Psoas muscle (tissue), 8 donors: ENCODE measurements around the gene VPS26A. TPM values are rescaled to one million over a fixed set of nuclear protein-coding genes. Genes with fewer than 3 reads are reported as not detected.

Source experiments
- ATAC-seq, 4 donors: fragments of 200-7000 bp; cut with Tn5 transposase; one replicate each; pipeline ENCODE4 v1.9.1; 2020; ENCODE audit warnings: moderate library complexity in 3 of 4, mild to moderate bottlenecking in 2 of 4
- DNase-seq, 2 donors: peaks; one replicate each; pipeline ENCODE4 v3.0.0-alpha.2; 2020
- H3K27ac ChIP-seq: fragments of 200-600 bp; one replicate; pipeline ENCODE4 v1.8.0; 2022
- H3K27me3 ChIP-seq, 3 donors: fragments of 200-600 bp in 1 of 3; one replicate each; pipeline versions ENCODE4 v1.6.1 to v1.8.0; 2013 to 2022; ENCODE audit warnings: low read length in 2 of 3, mild to moderate bottlenecking in 2 of 3, moderate library complexity in 1 of 3; ENCODE audit not compliant: insufficient read depth in 3 of 3
- H3K36me3 ChIP-seq, 2 donors: fragments of 200-600 bp in 1 of 2; one replicate each; pipeline versions ENCODE4 v1.6.1 to v1.8.0; 2013 to 2022; ENCODE audit warnings: low read depth in 1 of 2, mild to moderate bottlenecking in 1 of 2, moderate library complexity in 1 of 2; ENCODE audit not compliant: insufficient read depth in 1 of 2
- H3K4me1 ChIP-seq: fragments of 200-600 bp; one replicate; pipeline ENCODE4 v1.8.0; 2022
- H3K4me3 ChIP-seq: fragments of 200-600 bp; one replicate; pipeline ENCODE4 v1.8.0; 2022; ENCODE audit warnings: mild to moderate bottlenecking
- H3K9me3 ChIP-seq: fragments of 200-600 bp; one replicate; pipeline ENCODE4 v1.8.0; 2022
- WGBS, 3 donors: extraction: QIAGEN DNeasy Blood & Tissue Kit; methylation state at CpG; one replicate each; pipeline versions ENCODE4 v1.1.6 to v1.1.7; 2013; 5-methylcytosine and 5-hydroxymethylcytosine counted together
- intact Hi-C, 2 donors: fragments of 100-400 bp; cut with DNase I; formaldehyde crosslinking; loops; one replicate each; pipeline versions ENCODE4 v1.11.0 to v1.14.2; 2022
- polyA plus RNA-seq, 3 donors: library from polyadenylated mRNA; stranded (reverse); fragments of 200-250 nt; gene quantifications; one replicate each; pipeline ENCODE4 v1.2.3, GENCODE V29; 2013
- total RNA-seq, 4 donors: library from RNA; stranded (reverse); fragmentation: NEBNext Ultra II Directional in 2 of 4; extraction: Animal tissue kit (Norgen Biotek cat#: 25700) in 2 of 4; gene quantifications; one replicate each; pipeline versions ENCODE4 v1.2.1 to v1.2.4, GENCODE V29; 2021 to 2023
- TF ChIP-seq, protein P1 (sequence below): fragments of 200-600 bp; IDR thresholded peaks from one replicate; pipeline ENCODE4 v1.8.0; 2022; ENCODE audit warnings: antibody characterized with exemption
- donor health status: healthy with polysubstance abuse.
- donor health status: DM: no; HTN: no; CAD: no; lungs with moderate emphysema.
- donor health status: Bipolar disorder and iron deficiency.
- donor health status: healthy.
- donor health status: DM: yes; HTN: yes; CAD: no.
- donor health status: DM: no; HTN: no; CAD: no.
- donor health status: DM: no; HTN: no; CAD: no.
- donor health status: DM: yes; HTN: yes; CAD: no.

Gene VPS26A
- total and polyA plus RNA-seq, 7 donors, result 23.4 to 62.8 (median 38.2) TPM

DNA sequence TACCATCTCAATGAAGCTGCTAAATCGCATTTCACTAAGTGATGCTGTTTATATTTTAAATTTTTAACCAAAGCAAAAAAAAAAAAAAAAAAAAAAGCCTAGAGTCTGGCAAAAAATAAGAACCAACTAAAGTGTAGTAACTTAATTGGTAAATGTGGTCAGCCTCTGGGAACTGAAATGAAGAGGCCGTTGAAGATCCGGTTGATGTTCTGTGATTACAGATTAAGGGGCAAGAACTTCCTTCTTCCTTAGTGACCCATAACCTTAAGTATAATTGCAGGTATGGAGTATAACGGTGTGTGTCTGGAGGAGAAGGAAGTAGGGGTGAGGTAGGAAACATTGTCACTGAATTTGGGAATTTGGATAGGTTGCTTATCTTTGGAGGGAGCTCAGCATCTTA lies 43.8 kb upstream of the VPS26A start:
- no peaks in the 10 kb centered on the region for H3K9me3 ChIP-seq
- H3K27ac ChIP-seq, result no peak overlapping the region
- TF ChIP-seq, protein P1, sequence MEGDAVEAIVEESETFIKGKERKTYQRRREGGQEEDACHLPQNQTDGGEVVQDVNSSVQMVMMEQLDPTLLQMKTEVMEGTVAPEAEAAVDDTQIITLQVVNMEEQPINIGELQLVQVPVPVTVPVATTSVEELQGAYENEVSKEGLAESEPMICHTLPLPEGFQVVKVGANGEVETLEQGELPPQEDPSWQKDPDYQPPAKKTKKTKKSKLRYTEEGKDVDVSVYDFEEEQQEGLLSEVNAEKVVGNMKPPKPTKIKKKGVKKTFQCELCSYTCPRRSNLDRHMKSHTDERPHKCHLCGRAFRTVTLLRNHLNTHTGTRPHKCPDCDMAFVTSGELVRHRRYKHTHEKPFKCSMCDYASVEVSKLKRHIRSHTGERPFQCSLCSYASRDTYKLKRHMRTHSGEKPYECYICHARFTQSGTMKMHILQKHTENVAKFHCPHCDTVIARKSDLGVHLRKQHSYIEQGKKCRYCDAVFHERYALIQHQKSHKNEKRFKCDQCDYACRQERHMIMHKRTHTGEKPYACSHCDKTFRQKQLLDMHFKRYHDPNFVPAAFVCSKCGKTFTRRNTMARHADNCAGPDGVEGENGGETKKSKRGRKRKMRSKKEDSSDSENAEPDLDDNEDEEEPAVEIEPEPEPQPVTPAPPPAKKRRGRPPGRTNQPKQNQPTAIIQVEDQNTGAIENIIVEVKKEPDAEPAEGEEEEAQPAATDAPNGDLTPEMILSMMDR, result no peak
- 67 to 87% (median 69%) methylated on average over 4 of the region's 4 CpGs for WGBS, 3 donors
- intact Hi-C loops, result no loop called here
- ATAC-seq (no peak), DNase-seq (no peak)
- H3K27me3 ChIP-seq, result no peaks in the 10 kb centered on the region
- no peak overlapping the region for H3K4me3 ChIP-seq
- H3K4me1 ChIP-seq, result no peaks in the 10 kb centered on the region
- no peaks in the 10 kb centered on the region for H3K36me3 ChIP-seq

DNA sequence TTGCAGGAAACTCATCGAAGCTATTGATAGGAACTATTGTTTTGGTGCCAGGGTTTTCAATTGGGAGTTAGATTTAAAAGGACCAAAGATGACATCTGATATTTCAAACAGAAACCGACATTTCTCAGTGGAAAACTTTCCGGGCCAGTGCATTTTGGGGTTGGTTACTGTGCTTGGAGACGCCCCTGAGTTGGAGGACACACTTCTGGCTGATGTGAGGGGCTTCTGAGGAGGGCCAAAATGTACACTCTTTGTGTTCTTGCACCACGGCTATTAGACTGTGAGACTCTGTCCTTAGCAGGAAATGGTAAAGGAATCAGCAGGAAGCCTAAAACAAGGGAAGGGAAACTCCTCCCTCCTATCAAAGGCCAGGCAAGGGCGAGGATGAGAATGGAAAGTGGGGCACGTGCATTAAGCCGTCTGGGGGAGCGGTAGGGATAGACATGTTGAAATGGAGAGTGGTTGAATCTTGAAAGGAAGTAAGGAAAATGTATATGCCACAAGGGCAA lies 37.9 kb upstream of the VPS26A start:
- Histone ChIP-seq H3K9me3 (no peaks in the 10 kb centered on the region), H3K27ac (peak overlapping the region; percentile 83), H3K4me3 (no peak overlapping the region), H3K4me1 (no peaks in the 10 kb centered on the region), H3K36me3 (no peaks in the 10 kb centered on the region), H3K27me3 (no peaks in the 10 kb centered on the region)
- DNase-seq (no peak), ATAC-seq (peak in 1 of 4 donors; percentile 26)
- 28 to 32% (median 29%) methylated on average over 9 of the region's 9 CpGs for WGBS, 3 donors
- intact Hi-C loops, result loop anchor here in 1 of 2 donors (5.0 kb wide), 1 partner anchor 34 kb away; no protein-coding TSS in a partner anchor
- TF ChIP-seq, protein P1, result no peak

DNA sequence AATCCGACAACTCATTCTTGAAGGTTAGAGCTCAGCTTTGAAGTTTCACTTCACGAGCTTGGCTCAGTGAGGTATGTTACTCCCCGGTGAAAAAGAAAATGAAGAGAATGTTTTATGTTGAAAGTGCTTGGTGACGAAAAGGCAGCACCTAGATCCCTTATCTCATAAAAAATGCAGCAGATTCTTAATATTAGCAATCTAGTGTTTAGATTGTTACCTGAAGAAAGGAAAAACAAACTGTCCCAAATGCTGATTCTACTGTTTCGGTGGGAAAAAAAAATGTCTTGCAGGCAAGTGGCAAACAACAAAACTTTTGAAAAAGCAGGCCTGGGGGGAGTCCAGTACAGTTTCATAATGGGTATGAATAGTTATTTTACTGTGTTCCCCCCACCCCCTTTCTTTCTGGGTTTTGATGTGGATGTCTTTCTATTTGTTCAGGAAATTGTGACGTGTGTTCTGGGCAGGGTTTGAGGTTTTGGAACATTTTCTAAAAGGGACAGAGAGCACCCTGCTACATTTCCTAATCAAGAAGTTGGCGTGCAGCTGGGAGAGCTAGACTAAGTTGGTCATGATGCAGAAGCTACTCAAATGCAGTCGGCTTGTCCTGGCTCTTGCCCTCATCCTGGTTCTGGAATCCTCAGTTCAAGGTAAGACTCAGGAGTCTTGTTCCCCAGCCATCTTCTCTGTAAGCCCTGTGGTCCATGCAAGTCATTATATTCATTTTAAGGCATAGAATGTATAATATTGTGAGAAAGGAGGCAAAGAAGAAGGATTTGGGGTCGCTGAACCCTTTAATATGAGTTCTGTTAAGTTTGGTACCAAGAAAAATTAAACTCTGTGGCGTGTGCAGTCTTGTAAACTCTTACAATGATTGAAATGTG lies 36.1 kb upstream of the VPS26A start, which contains the start of gene SRGN:
Gene SRGN, plus strand, starts transcription at position 514 of the 881 bp plus-strand sequence. Its CDS starts 55 bp downstream, at position 569.
- ATAC-seq, result peak; percentile 34 to 81 (median 64)
- intact Hi-C loops, result loop anchor here in 1 of 2 donors (5.0 kb wide), 1 partner anchor 36 kb away; no protein-coding TSS in a partner anchor
- Histone ChIP-seq H3K36me3 (no peaks in the 10 kb centered on the region), H3K27me3 (no peaks in the 10 kb centered on the region), H3K9me3 (no peaks in the 10 kb centered on the region), H3K4me3 (peak within 1 kb of the TSS; percentile 64), H3K4me1 (peaks cover 2% of the 10 kb centered on the region), H3K27ac (peak within 1 kb of the TSS; percentile 83)
- TF ChIP-seq, protein P1, result no peak
- DNase-seq, result peak; percentile 31 to 58
- WGBS, 3 donors, result 49 to 54% (median 52%) methylated on average over 10 of the region's 10 CpGs

DNA sequence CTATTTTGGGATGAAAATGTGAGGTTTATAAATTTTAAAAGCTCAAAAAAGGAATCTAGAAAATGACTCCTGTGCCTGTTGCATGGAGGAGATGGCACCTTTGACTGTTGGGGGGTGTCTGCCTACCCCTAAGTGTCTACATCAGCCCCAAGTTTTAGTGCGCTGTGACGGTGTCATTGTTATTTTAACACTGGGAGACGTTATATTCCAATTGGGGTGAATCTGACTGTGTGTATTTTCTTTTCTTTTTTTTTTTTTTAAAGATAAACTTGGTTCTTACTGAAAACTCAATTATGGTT lies 35.6 kb upstream of the VPS26A start:
- 63 to 73% (median 68%) methylated on average over 3 of the region's 3 CpGs for WGBS, 3 donors
- peaks cover 5% of the 10 kb centered on the region for H3K4me1 ChIP-seq
- H3K27ac ChIP-seq, result peak overlapping the region; percentile 83
- no peaks in the 10 kb centered on the region for H3K27me3 ChIP-seq
- TF ChIP-seq, protein P1, result no peak
- ATAC-seq, result no peak
- no peaks in the 10 kb centered on the region for H3K36me3 ChIP-seq
- H3K9me3 ChIP-seq, result no peaks in the 10 kb centered on the region
- H3K4me3 ChIP-seq, result peak overlapping the region; percentile 64
- DNase-seq, result no peak
- intact Hi-C loops, result loop anchor here in 1 of 2 donors (5.0 kb wide), 1 partner anchor 36 kb away; no protein-coding TSS in a partner anchor
